Activated CD4-positive, alpha-beta memory T cell treated with anti-CD3 and anti-CD28 coated beads, Interleukin-2, amount 10 ng/mL, durations not matched to agents 7 days and 5 days (primary cell): Measurements from ENCODE around the gene EVA1A. TPM values are rescaled to one million over a fixed set of nuclear protein-coding genes. Genes with fewer than 3 reads are reported as not detected.

Experiments
- CTCF ChIA-PET: fragments of 350-600 bp; sonication (Branson Sonifier 250); formaldehyde crosslinking; loops from one replicate; lab custom pipeline; 2021; ENCODE audit warnings: antibody characterized with exemption, inconsistent platforms; lab: Charles Lee
- POLR2A ChIA-PET: fragments of 350-600 bp; sonication (Branson Sonifier 250); formaldehyde crosslinking; loops from one replicate; lab custom pipeline; 2021; ENCODE audit warnings: antibody characterized with exemption; lab: Charles Lee
- DNase-seq: peaks from one replicate; pipeline ENCODE4 v3.0.0-alpha.2; 2020
- H3K27ac Mint-ChIP-seq: one replicate; pipeline ENCODE4 v1.8.0; 2021; ENCODE audit warnings: mild to moderate bottlenecking, mixed read lengths
- H3K27me3 Mint-ChIP-seq: one replicate; pipeline ENCODE4 v1.8.0; 2021; ENCODE audit warnings: mixed read lengths
- H3K36me3 Mint-ChIP-seq: one replicate; pipeline ENCODE4 v1.8.0; 2021; ENCODE audit warnings: low read depth, mixed read lengths
- H3K4me1 Mint-ChIP-seq: one replicate; pipeline ENCODE4 v1.8.0; 2021; ENCODE audit warnings: mixed read lengths
- H3K4me3 Mint-ChIP-seq: one replicate; pipeline ENCODE4 v1.8.0; 2021; ENCODE audit warnings: mild to moderate bottlenecking, mixed read lengths
- H3K9me3 Mint-ChIP-seq: one replicate; pipeline ENCODE4 v1.8.0; 2021; ENCODE audit warnings: mixed read lengths
- total RNA-seq, 2 experiments: library from RNA; stranded (reverse); gene quantifications; one replicate each; pipeline ENCODE4 v1.2.3, GENCODE V29; 2021

Gene EVA1A
- total RNA-seq, 2 experiments from 2014 or later: not detected

DNA sequence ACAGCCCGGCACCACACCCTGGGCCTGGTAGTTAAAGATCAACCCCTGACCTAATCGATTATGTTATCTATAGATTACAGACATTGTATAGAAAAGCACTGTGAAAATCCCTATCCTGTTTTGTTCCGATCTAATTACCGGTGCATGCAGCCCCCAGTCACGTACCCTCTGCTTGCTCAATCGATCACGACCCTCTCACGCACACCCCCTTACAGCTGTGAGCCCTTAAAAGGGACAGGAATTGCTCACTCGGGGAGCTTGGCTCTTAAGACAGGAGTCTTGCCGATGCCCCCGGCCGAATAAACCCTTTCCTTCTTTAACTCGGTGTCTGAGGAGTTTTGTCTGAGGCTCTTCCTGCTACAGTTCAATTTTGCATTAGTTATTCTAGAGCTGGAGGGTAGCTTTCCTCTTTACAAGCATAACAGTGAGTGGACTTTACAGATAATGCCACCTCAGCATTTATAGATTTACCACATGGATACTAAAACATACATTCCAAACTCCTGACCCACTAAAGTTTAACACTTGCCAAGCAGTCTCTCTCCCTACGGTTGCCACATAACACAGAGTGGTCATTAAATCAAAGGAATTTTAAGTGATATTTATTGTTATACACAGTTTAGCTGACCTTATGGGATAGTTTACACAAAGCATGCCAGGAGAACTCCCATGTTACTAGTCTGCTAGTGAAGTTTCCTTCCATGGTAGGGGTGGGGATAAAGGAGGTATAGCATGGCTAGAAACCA, 101.0 kb downstream of the EVA1A start:
- Mint-ChIP-seq H3K27ac (no peak overlapping the region), H3K27me3 (peaks cover 7% of the 10 kb centered on the region), H3K4me1 (no peaks in the 10 kb centered on the region), H3K9me3 (no peaks in the 10 kb centered on the region), H3K36me3 (no peaks in the 10 kb centered on the region), H3K4me3 (no peak overlapping the region)
- CTCF ChIA-PET: no interaction called here
- POLR2A ChIA-PET: no interaction called here
- no peak for DNase-seq

DNA sequence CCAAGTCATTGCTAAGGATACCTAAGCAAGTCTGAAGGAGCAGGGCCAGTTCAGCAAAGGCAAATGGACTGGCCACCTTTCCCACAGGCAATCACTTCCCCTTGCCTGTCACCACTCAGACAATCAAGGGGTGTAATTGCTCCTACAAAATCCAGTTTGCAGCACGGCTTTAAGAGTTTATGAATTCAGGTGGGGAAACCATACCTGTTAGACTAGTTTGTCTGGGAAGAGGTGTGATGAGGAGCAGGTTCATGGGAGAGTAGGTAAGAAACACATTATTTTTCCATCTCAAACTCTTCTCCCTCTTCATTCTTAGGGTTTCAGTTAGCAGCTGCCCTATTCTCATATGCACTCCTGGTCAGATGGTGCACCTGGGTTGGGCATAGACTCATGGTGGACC, 102.5 kb downstream of the EVA1A start:
- no peak overlapping the region for H3K27ac Mint-ChIP-seq
- no peak overlapping the region for H3K4me3 Mint-ChIP-seq
- ChIA-PET POLR2A (no interaction called here), CTCF (no interaction called here)
- no peaks in the 10 kb centered on the region for H3K9me3 Mint-ChIP-seq
- DNase-seq: no peak
- peaks cover 4% of the 10 kb centered on the region for H3K27me3 Mint-ChIP-seq
- no peaks in the 10 kb centered on the region for H3K4me1 Mint-ChIP-seq
- H3K36me3 Mint-ChIP-seq: no peaks in the 10 kb centered on the region

DNA sequence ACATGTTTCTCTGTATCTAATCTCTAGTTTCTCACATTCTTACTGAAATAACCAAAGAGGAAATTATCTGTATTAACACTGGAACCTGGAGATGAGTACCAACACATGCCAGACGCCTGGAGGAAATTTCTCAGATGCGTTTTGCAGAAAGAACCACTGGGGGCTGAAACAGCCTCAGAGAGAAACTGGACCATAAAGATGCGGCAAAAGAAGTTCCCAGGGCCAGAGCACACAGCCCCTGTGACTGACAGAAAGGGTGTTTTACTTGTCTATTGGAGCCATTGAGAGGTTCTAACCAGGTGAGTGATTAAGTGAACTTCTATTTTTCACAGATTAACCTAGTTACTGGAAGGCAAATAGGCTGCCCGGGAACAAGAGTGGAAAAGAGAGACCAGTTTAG, 103.9 kb downstream of the EVA1A start:
- peaks cover 3% of the 10 kb centered on the region for H3K27me3 Mint-ChIP-seq
- H3K9me3 Mint-ChIP-seq: no peaks in the 10 kb centered on the region
- ChIA-PET CTCF (no interaction called here), POLR2A (no interaction called here)
- no peaks in the 10 kb centered on the region for H3K36me3 Mint-ChIP-seq
- no peaks in the 10 kb centered on the region for H3K4me1 Mint-ChIP-seq
- H3K4me3 Mint-ChIP-seq: no peak overlapping the region
- no peak for DNase-seq
- no peak overlapping the region for H3K27ac Mint-ChIP-seq

DNA sequence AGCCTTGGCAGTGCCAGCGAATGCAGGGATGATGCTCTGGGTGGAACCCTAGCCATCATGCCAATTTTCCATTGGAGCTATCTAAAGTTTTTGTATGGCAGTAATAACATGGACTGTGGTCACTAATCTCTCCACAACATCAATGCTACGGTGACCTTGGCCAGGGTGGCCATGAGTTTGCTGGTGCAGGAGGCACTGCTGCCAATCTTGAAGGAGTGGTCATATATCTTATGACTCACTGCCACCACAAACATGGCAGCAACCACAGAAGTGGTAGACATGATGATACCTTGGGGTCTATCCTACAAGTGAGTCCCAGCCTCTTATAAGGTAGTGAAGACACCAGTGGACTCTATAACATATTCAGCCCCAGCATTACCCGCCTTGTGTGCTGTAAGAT, 104.6 kb downstream of the EVA1A start:
- CTCF ChIA-PET: interaction anchor here (0.9 kb wide), 1 partner anchor 13 kb away, joined by 4 read pairs; no protein-coding TSS in a partner anchor
- no peak overlapping the region for H3K4me3 Mint-ChIP-seq
- no peaks in the 10 kb centered on the region for H3K36me3 Mint-ChIP-seq
- no peaks in the 10 kb centered on the region for H3K4me1 Mint-ChIP-seq
- H3K9me3 Mint-ChIP-seq: no peaks in the 10 kb centered on the region
- no peak overlapping the region for H3K27ac Mint-ChIP-seq
- H3K27me3 Mint-ChIP-seq: no peaks in the 10 kb centered on the region
- POLR2A ChIA-PET: no interaction called here
- DNase-seq: no peak

DNA sequence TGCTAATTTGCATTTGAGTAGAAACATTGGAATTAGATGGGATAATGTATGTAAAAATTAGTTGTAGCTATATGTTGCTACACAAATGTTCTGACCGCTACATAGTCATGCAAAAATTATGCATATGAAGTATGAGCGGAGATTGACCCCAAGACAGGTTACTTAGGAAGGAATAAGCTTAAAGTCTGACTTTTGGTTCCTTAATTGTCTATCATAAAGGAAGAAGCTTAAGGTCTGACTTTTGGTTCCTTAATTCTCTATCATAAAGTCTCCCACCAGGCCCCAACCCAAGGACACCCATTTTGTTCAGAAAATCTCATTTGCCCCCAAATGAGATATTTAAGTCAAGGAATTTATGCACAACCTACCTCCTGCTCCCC, 106.5 kb downstream of the EVA1A start:
- DNase-seq: no peak
- H3K27me3 Mint-ChIP-seq: no peaks in the 10 kb centered on the region
- no peak overlapping the region for H3K4me3 Mint-ChIP-seq
- no peaks in the 10 kb centered on the region for H3K36me3 Mint-ChIP-seq
- H3K4me1 Mint-ChIP-seq: no peaks in the 10 kb centered on the region
- CTCF ChIA-PET: no interaction called here
- H3K27ac Mint-ChIP-seq: no peak overlapping the region
- POLR2A ChIA-PET: no interaction called here
- no peaks in the 10 kb centered on the region for H3K9me3 Mint-ChIP-seq

DNA sequence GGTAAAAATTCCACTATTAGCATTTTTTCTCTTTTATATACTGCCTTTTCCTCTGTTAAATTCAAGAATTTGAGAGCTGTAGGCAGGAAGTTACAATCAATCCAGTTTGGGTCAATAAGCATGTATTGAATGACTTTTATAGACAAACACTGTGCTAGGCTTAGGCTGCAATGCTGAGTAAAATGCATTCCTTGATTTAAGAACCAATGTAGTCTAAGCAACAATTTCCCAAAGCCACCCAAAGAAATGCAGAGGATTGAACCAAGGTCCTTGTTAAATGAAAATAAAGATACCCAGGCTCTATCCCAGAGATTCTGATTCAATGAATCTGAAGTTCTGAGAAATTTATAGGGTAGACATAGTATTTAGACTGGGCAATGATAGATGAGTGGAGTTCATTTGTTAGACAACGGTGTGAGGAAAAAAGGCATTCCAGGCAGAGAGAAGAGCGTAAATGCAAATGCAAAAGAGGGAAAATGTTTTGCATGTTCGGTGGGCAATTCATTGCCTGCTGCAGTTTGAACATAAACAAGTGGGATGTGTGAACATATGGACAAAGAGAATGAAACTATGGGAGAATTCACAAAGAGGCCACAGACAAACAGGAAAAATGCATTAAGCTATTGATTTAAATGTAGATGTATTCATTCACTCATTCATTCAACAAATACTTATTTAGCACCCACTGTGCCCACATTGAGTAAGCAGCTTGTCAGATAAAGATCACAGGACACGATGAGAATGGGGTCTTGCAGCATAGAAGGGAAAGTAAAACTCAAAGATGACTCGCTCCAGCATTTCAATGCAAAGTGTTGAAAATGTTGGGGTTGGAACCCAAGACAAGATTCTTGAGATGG, 107.1 kb downstream of the EVA1A start:
- H3K27ac Mint-ChIP-seq: no peak overlapping the region
- no peak overlapping the region for H3K4me3 Mint-ChIP-seq
- ChIA-PET CTCF (no interaction called here), POLR2A (no interaction called here)
- no peaks in the 10 kb centered on the region for H3K27me3 Mint-ChIP-seq
- no peaks in the 10 kb centered on the region for H3K4me1 Mint-ChIP-seq
- no peaks in the 10 kb centered on the region for H3K9me3 Mint-ChIP-seq
- no peak for DNase-seq
- no peaks in the 10 kb centered on the region for H3K36me3 Mint-ChIP-seq

DNA sequence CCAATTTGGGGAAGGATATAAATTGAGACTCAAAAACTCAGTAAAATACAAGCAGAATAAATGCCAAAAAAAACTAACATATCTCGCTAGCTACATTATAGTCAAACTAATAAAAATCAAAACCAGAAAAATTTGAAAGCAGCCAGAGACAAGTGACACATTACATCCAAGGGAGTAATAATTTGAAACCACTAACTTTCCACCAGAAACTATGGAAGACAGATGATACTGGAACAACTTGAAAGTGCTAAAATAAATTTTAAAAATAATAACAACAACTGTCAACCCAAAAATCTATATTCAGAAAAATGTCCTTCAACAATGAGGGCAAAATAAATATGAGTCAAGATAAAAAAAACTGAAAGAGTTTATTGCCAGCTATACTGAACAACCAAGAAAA, 110.7 kb downstream of the EVA1A start:
- DNase-seq: no peak
- H3K4me1 Mint-ChIP-seq: no peaks in the 10 kb centered on the region
- H3K4me3 Mint-ChIP-seq: no peak overlapping the region
- H3K9me3 Mint-ChIP-seq: no peaks in the 10 kb centered on the region
- CTCF ChIA-PET: no interaction called here
- no peak overlapping the region for H3K27ac Mint-ChIP-seq
- H3K36me3 Mint-ChIP-seq: no peaks in the 10 kb centered on the region
- POLR2A ChIA-PET: no interaction called here
- no peaks in the 10 kb centered on the region for H3K27me3 Mint-ChIP-seq

DNA sequence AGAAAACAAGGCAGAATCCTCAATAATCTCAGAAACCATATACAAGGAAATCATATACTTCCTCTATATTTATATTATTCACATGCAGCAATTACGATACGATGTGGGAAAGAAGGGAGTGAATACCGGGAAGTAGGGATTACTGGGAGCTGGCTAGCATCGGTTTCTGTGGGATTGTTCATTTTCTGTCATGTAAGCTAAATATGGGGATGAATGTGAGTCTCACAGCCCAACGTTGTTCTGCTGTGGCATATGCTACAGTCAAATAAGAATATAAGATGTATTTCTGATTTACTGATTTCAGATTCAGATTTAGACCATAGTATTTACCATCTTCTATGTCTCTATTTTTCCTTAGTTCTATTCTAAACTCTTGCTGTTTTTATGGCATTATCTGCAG, 113.6 kb downstream of the EVA1A start:
- H3K4me1 Mint-ChIP-seq: no peaks in the 10 kb centered on the region
- H3K27ac Mint-ChIP-seq: no peak overlapping the region
- ChIA-PET POLR2A (no interaction called here), CTCF (no interaction called here)
- no peaks in the 10 kb centered on the region for H3K36me3 Mint-ChIP-seq
- no peak for DNase-seq
- H3K27me3 Mint-ChIP-seq: no peaks in the 10 kb centered on the region
- H3K4me3 Mint-ChIP-seq: no peak overlapping the region
- H3K9me3 Mint-ChIP-seq: no peaks in the 10 kb centered on the region

Other genes with a start within 250 kb of the EVA1A start
- 10 to 100 TPM; 37.7 to 41.6 TPM for gene MRPL19, start 85.8 kb upstream of the EVA1A start, total RNA-seq
- 10 to 100 TPM; 20.4 to 21.6 TPM for gene GCFC2, start 150.0 kb upstream of the EVA1A start, total RNA-seq